HepG2 (cell line): ENCODE results near the gene FNDC3A. TPM values are rescaled to one million over a fixed set of nuclear protein-coding genes. Genes with fewer than 3 reads are reported as not detected.
"Not testable (repeated sequence)": the region's sequence is repeated elsewhere in the genome, so short reads cannot be mapped to it uniquely, and the experiment has no call there.

Experiments
- ATAC-seq: fragments of 200-7000 bp; cut with Tn5 transposase; 3 replicates; pipeline ENCODE4 v1.9.1; 2020; ENCODE audit warnings: mild to moderate bottlenecking, moderate library complexity
- BruUV-seq: library from RNA; stranded (reverse); fragments of 400-500 nt; replicated peaks from 2 replicates; lab custom pipeline; 2021; lab: Mats Ljungman, UMichigan
- CTCF ChIA-PET: fragments of 300-600 bp; formaldehyde crosslinking; extraction: SDS; loops from one replicate; lab custom pipeline; 2021; ENCODE audit warnings: low total read pairs, inconsistent platforms, low intra/inter-chr PET ratio; lab: Yijun Ruan, JAX
- POLR2A ChIA-PET: fragments of 350-600 bp; sonication (Branson Sonifier 250); formaldehyde crosslinking; loops from one replicate; lab custom pipeline; 2020; ENCODE audit warnings: antibody characterized with exemption, inconsistent platforms; lab: Yijun Ruan, JAX
- DNase-seq: peaks from one replicate; pipeline ENCODE4 v3.0.0-alpha.2; 2015; ENCODE audit warnings: low spot score
- FAIRE-seq: peaks from 3 replicates; lab custom pipeline; 2011; peaks lifted over from hg19 to GRCh38; lab: Jason Lieb, UNC
- H2AFZ ChIP-seq: one replicate; pipeline ENCODE4 v1.6.1; 2011; ENCODE audit warnings: low read length, inconsistent platforms
- H3K27ac ChIP-seq: fragments of 300-600 bp; 3 replicates; pipeline ENCODE4 v1.8.0; 2011; ENCODE audit warnings: mixed run types, mild to moderate bottlenecking, mixed read lengths, low read length, inconsistent platforms; ENCODE audit not compliant: insufficient read depth; ENCODE audit errors: extremely low read length
- H3K27me3 ChIP-seq, 2 experiments: fragments of 200-600 bp in 1 of 2; 2 replicates in 1 of 2; 3 replicates in 1 of 2; pipeline versions ENCODE4 v1.6.0 to v1.8.0; 2011; ENCODE audit warnings: low read length in 2 of 2, mild to moderate bottlenecking in 2 of 2, moderate library complexity in 2 of 2, inconsistent platforms in 1 of 2; ENCODE audit not compliant: insufficient read depth in 2 of 2, control insufficient read depth in 1 of 2
- H3K36me3 ChIP-seq, 2 experiments: fragments of 200-600 bp in 1 of 2; replicated peaks in 1 of 2; 2 replicates in 1 of 2; 3 replicates in 1 of 2; pipeline versions ENCODE4 v1.5.1 to v1.8.0; 2011; ENCODE audit warnings: low read length in 2 of 2, inconsistent platforms in 1 of 2; ENCODE audit not compliant: insufficient read depth in 2 of 2, control insufficient read depth in 1 of 2
- H3K4me1 ChIP-seq: 2 replicates; pipeline ENCODE4 v1.5.1; 2012; ENCODE audit warnings: low read length, inconsistent platforms; ENCODE audit not compliant: insufficient read depth
- H3K4me2 ChIP-seq: 2 replicates; pipeline ENCODE4 v1.6.0; 2011; ENCODE audit warnings: low read depth, low read length, inconsistent platforms
- H3K4me3 ChIP-seq, 3 experiments: fragments of 200-600 bp in 1 of 3; sonication (generic), shearing (Covaris generic) in 1 of 3; replicated peaks in 1 of 3; 2 replicates each; pipeline ENCODE4 v1.5.1; 2011 to 2016; ENCODE audit warnings: low read length in 3 of 3, inconsistent platforms in 2 of 3, low read depth in 2 of 3, mild to moderate bottlenecking in 2 of 3, control low read depth in 1 of 3, mixed read lengths in 1 of 3; ENCODE audit not compliant: insufficient read depth in 1 of 3
- H3K79me2 ChIP-seq: one replicate; pipeline ENCODE4 v1.6.1; 2011; ENCODE audit warnings: low read length, inconsistent platforms; ENCODE audit not compliant: insufficient read depth
- H3K9ac ChIP-seq: 2 replicates; pipeline ENCODE4 v1.6.0; 2011; ENCODE audit warnings: mild to moderate bottlenecking, low read depth, low read length, inconsistent platforms; ENCODE audit not compliant: insufficient read depth
- H3K9me3 ChIP-seq: 2 replicates; pipeline ENCODE4 v1.5.1; 2012; ENCODE audit warnings: mild to moderate bottlenecking, low read length
- H4K20me1 ChIP-seq: 2 replicates; pipeline ENCODE4 v1.6.0; 2011; ENCODE audit warnings: inconsistent platforms, mild to moderate bottlenecking, low read length, moderate library complexity; ENCODE audit not compliant: insufficient read depth
- DNMT3B ChIP-seq: conservative IDR thresholded peaks from 2 replicates; pipeline ENCODE4 v1.6.1; 2016; ENCODE audit warnings: missing biosample characterization, control low read depth
- ESRRA ChIP-seq: sonication (generic); formaldehyde crosslinking; IDR thresholded peaks from 2 replicates; pipeline ENCODE4 v1.5.1; 2020; ENCODE audit warnings: mild to moderate bottlenecking, low read depth, missing genetic modification reagents
- HOXA5 ChIP-seq: sonication (generic); formaldehyde crosslinking; IDR thresholded peaks from 2 replicates; pipeline ENCODE4 v1.4.0; 2020; ENCODE audit warnings: missing genetic modification reagents
- HOXA9 ChIP-seq: sonication (generic); formaldehyde crosslinking; IDR thresholded peaks from 2 replicates; pipeline ENCODE4 v1.8.1; 2022; ENCODE audit warnings: missing genetic modification reagents, mild to moderate bottlenecking, moderate library complexity, borderline replicate concordance
- REL ChIP-seq: sonication (generic); formaldehyde crosslinking; conservative IDR thresholded peaks from 2 replicates; pipeline ENCODE4 v1.8.0; 2022; ENCODE audit warnings: mild to moderate bottlenecking, missing genetic modification reagents, moderate library complexity
- SKIL ChIP-seq: sonication (generic); formaldehyde crosslinking; IDR thresholded peaks from 2 replicates; pipeline ENCODE4 v1.8.0; 2022; ENCODE audit warnings: missing genetic modification reagents, mild to moderate bottlenecking, moderate library complexity, borderline replicate concordance
- SMAD9 ChIP-seq: sonication (generic); formaldehyde crosslinking; IDR thresholded peaks from 2 replicates; pipeline ENCODE4 v1.5.1; 2020; ENCODE audit warnings: mild to moderate bottlenecking, missing genetic modification reagents
- ZNF709 ChIP-seq: sonication (generic); formaldehyde crosslinking; IDR thresholded peaks from 2 replicates; pipeline ENCODE4 v1.5.0; 2020; ENCODE audit warnings: mild to moderate bottlenecking, missing genetic modification reagents
- WGBS: methylation state at CpG from one replicate; pipeline ENCODE4 v1.1.6; 2017; ENCODE audit warnings: low lambda C conversion rate; 5-methylcytosine and 5-hydroxymethylcytosine counted together
- in situ Hi-C: cut with HindIII; loops from 2 replicates; pipeline ENCODE4 v1.10.0; 2017; ENCODE audit warnings: low pct_unique_long_range_greater_than_20kb; ENCODE audit not compliant: extremely low pct_ligation_motif_present
- intact Hi-C: fragments of 100-400 bp; cut with micrococcal nuclease; formaldehyde crosslinking; loops from one replicate; pipeline ENCODE4 v1.10.0; 2022; ENCODE audit not compliant: unreplicated experiment
- polyA plus RNA-seq, 8 experiments: library from polyadenylated mRNA; depleted of rRNA in 3 of 8; stranded (reverse) in 7 of 8; unstranded in 1 of 8; fragments of >200 nt; fragmentation: Illumina TruSeq in 4 of 8; extraction: Trizol in 4 of 8; gene quantifications; 2 replicates each; pipeline versions ENCODE4 v1.2.1 to v1.2.3, GENCODE V29; 2011 to 2016; ENCODE audit warnings: low read depth in 4 of 8, missing spikeins in 1 of 8, mixed read lengths in 1 of 8; ENCODE audit not compliant: insufficient read depth in 1 of 8
- total RNA-seq, 5 experiments: library from RNA; depleted of rRNA; stranded (reverse); fragments of >200 nt; fragmentation: Illumina TruSeq; extraction: Trizol; gene quantifications; 2 replicates each; pipeline ENCODE4 v1.2.3, GENCODE V29; 2016; ENCODE audit warnings: low read depth in 1 of 5

The FNDC3A gene
- total and polyA plus RNA-seq, 2 of the 13 experiments (the other 11 are each of a cell fraction or from before 2014, with no cell fraction given) = 36.7 to 39.3 TPM

GRCh38 chr13:49146950-49147355 lies 171.2 kb downstream of the FNDC3A start:
- H2AFZ ChIP-seq = no peak overlapping the region
- H3K36me3 ChIP-seq = peaks cover 0 to 57% of the 10 kb centered on the region in 2 experiments; a peak in 3 of 5 replicates
- no peak for FAIRE-seq
- no peaks in the 10 kb centered on the region for H3K27me3 ChIP-seq
- TF ChIP-seq ESRRA = no peak
- no peak for TF ChIP-seq REL (CRISPR knock-in tag)
- no peak for TF ChIP-seq ZNF709 (CRISPR knock-in tag)
- TF ChIP-seq, all 625 proteins: peak for 0
- ChIA-PET CTCF (no interaction called here), POLR2A (no interaction called here)
- ATAC-seq (no peak), DNase-seq (no peak)
- Histone ChIP-seq H3K4me3 (no peak overlapping the region), H3K9ac (no peak overlapping the region), H3K27ac (no peak overlapping the region), H3K79me2 (no peaks in the 10 kb centered on the region), H3K9me3 (0 out of 2 replicates have a peak, but pooled peaks cover 9% of the 10 kb centered on the region), H3K4me1 (no peaks in the 10 kb centered on the region), H4K20me1 (no peaks in the 10 kb centered on the region), H3K4me2 (no peak overlapping the region)
- intact Hi-C loops = no loop called here
- WGBS = 93% methylated on average over 2 of the region's 2 CpGs
- in situ Hi-C loops = no loop called here
- no TSS peak for BruUV-seq

GRCh38 chr13:49148405-49148804 lies 172.7 kb downstream of the FNDC3A start:
- in situ Hi-C loops (no loop called here), intact Hi-C loops (no loop called here)
- FAIRE-seq (no peak), DNase-seq (no peak), ATAC-seq (no peak)
- H3K9ac ChIP-seq = no peak overlapping the region
- no peaks in the 10 kb centered on the region for H3K79me2 ChIP-seq
- no peaks in the 10 kb centered on the region for H4K20me1 ChIP-seq
- no peak overlapping the region for H3K4me2 ChIP-seq
- peaks cover 0 to 53% of the 10 kb centered on the region in 2 experiments; a peak in 3 of 5 replicates for H3K36me3 ChIP-seq
- H3K27me3 ChIP-seq = no peaks in the 10 kb centered on the region
- H2AFZ ChIP-seq = no peak overlapping the region
- ChIA-PET POLR2A (no interaction called here), CTCF (no interaction called here)
- H3K9me3 ChIP-seq = 0 out of 2 replicates have a peak, but pooled peaks cover 9% of the 10 kb centered on the region
- 100% methylated on average over 1 of the region's 1 CpG for WGBS
- TF ChIP-seq SMAD9 = no peak
- TF ChIP-seq SKIL = no peak
- no peak for TF ChIP-seq DNMT3B
- TF ChIP-seq HOXA9 (CRISPR knock-in tag) = no peak
- no peak for TF ChIP-seq HOXA5 (CRISPR knock-in tag)
- BruUV-seq = no TSS peak
- no peak overlapping the region for H3K27ac ChIP-seq
- no peak overlapping the region for H3K4me3 ChIP-seq
- H3K4me1 ChIP-seq = no peaks in the 10 kb centered on the region

- FAIRE-seq, ATAC-seq, CTCF ChIA-PET, H3K79me2 ChIP-seq, intact Hi-C loops, H3K4me3 ChIP-seq, H3K9ac ChIP-seq, H3K9me3 ChIP-seq, H4K20me1 ChIP-seq, POLR2A ChIA-PET, in situ Hi-C loops, H3K4me2 ChIP-seq, H3K27ac ChIP-seq, H3K4me1 ChIP-seq, H3K27me3 ChIP-seq, BruUV-seq, H3K36me3 ChIP-seq, H2AFZ ChIP-seq, DNase-seq: not testable (repeated sequence)
- WGBS = 94% methylated on average over 35 of the region's 35 CpGs
These were observed 182.4 kb downstream of the FNDC3A start for GRCh38 chr13:49157955-49158584.
